NOMO-1 (cell line): ENCODE data around the gene OR6C70.

Source experiments
- DNase-seq, 2 experiments: peaks; one replicate each; lab custom pipeline; 2025; ENCODE audit not compliant: unreplicated experiment in 2 of 2; lab: John Stamatoyannopoulos, UW

The OR6C70 gene

DNA sequence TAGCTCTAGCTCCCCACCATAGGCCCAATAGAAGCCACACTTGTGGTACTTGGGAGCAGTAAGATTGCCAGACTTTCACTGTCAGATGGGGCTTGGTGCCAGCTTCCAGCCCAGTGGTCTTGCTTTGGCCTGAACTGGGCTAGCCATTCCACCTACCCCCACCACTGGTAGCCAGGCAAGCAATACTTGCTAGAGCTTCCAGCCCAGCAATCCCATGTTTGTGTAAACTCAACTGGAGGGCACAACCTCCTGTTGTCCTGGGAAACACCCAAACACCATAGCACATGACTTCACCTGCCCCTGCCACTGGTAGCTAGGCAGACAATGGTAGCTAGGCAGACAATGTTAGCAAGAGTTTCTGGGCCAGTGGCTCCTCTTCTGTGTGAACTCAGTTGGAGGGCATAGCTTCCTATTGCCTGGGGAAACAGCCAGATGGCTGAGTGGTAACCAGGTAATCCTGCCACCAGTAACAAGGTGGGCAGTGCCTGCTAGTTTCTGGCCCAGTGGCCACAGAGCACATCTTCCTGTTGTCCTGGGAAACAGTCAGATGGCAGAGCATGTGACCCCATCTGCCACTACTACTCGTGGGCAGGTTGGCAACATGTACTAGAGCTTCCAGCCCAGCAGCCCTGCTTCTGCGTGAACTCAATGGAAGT lies 49.5 kb downstream of the OR6C70 start:
- no peak for DNase-seq
